Stimulated activated CD8-positive, alpha-beta memory T cell treated with anti-CD3 and anti-CD28 coated beads, Interleukin-7, amount 100 ng/mL, for 24 hours (primary cell): Measurements from ENCODE around the gene GATD1.

Experiments used
- DNase-seq: peaks from one replicate; pipeline ENCODE4 v3.0.0-alpha.2; 2020; ENCODE audit warnings: low read depth

GATD1 gene

DNA sequence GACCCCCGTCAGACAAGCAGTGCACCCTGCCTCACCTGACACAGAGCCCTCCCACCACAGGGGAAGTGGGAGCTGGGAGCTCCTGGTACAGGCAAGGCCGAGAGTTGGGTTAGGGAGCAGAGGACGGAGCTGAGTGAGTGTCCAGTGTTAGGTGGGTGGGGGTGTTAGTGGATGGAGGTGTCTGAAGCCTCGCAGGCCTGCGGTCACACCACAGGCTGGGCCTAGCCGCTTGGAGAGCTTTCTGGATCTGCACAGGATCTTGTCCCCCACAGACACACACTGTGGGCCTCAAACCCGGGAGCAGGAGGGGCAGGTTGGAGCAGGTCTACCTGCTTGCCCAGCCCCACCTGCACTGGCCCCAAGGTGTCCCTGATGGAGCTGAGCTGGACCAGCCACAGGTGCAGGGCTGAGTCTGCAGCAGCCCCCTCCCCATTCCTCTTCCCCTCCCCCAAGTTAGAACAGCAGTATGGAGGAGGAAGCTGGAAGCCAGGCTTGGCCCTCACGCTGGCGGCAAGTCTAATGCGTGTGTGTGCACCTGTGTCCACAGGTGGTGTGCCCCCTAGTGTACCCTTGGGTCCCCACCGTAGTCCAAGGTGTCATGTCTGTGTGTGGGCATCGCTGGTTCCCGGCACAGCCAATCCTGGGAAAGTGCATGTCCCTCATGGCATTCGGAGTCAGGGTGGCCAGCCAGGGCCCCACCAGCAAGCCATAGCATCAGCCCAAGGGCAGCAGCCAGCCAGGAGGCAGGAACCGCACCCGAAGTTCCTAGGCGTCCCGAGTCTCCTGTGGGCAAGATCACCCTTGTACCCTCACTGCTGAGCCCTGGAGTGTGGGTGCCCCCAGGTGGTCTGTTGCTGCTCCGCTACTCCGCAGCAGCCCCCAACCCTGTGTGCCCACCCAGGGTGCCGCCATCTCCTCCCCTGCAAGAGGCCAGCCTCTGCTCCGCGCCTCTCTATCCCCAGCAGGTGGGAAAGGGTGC, 2.0 kb upstream of the GATD1 start:
- DNase-seq, result no peak

GRCh38 chr11:776561-777287, 563 bp downstream of the GATD1 start:
- no peak for DNase-seq

DNA sequence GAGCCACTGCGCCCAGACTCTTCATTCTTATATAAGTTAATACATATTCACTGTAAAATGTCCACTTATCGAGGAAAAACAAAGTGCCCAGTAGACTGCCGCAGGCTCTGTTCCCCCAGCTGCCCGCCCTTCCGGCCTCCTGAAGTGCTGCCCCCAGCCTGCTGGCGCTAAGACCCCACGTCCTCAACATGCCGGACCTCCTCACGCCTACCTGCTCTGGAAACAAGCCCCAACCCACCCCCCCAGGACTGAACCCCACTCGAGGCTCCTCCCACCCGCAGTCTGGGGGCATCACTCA, 1.1 kb downstream of the GATD1 start:
- DNase-seq, result no peak

- no peak for DNase-seq
Observed at GRCh38 chr11:774873-775592, 2.3 kb downstream of the GATD1 start.

GRCh38 chr11:773830-774229, 3.5 kb downstream of the GATD1 start:
- no peak for DNase-seq

DNA sequence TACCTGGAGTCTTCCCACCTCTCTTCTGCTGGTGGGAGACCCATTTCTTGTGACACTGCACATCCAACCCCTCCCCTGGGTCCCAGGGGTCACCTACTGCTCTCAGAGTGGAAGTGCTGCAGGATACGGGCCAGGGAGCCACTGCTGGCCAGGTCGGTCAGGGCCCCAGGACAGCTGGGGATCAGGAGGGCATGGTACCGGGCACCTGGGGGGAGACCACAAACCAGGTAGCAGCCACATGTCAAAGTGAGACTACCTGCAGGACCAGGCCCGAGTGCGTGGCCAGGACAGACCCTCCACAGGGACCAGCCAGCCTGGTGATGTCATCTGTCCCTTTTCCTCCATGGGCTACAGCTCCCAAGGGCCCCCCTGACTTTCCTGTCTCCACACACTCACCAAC, 3.9 kb downstream of the GATD1 start:
- DNase-seq, result no peak

- no peak for DNase-seq
Observed at GRCh38 chr11:772429-773390, 4.6 kb downstream of the GATD1 start.

GRCh38 chr11:771617-772204, 5.6 kb downstream of the GATD1 start:
- DNase-seq, result no peak

GRCh38 chr11:770642-771616, 6.4 kb downstream of the GATD1 start:
- DNase-seq, result no peak

DNA sequence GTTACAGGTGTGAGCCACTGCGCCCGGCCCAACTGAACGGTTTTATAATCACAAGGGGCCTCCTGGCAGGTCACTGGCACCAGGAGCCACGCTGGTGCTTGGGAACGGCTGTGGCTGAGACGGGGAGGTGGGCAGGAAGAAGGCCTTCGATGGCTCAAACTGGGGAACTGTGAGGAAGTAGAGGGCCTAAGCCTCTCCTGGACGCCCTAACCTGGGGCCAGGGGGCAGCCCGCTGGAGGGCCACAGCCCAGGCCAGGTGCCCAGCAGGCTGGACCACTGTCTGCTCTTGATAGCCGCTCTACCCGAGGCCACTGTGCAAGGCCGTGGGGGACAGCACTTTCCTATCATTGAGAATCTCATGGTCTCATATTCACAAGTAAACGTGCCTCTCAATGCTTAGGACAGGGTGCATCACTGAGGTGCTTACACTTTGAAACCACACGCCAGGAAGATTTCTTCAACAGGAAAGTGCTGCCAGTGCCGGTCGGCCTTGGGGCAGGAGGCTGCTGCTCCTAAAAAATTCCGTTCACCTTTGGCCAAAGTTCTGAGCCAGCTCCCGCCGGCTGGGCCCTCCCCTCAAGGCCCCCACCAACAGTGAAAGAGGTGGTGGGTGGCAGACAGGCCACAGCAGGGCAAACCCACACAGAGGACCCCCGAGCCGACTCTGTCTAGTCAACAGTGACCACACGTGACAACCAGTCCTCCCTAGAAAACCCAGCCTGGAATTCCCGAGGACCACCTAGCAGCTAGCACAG, 7.2 kb downstream of the GATD1 start:
- no peak for DNase-seq

GRCh38 chr11:767238-767637, 10.0 kb downstream of the GATD1 start:
- DNase-seq, result no peak

DNA sequence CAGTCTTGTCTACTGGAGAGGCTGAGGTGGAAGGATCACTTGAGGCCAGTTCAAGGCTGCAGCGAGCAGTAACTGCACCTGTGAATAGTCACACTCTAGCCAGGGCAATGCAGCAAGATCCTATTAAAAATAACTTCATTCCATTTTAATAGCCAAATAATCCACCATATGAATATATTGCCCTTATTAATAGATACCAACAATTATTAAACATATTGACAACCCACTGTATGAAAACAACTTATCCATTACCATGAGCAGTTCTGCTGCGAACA, 10.4 kb downstream of the GATD1 start:
- no peak for DNase-seq

DNA sequence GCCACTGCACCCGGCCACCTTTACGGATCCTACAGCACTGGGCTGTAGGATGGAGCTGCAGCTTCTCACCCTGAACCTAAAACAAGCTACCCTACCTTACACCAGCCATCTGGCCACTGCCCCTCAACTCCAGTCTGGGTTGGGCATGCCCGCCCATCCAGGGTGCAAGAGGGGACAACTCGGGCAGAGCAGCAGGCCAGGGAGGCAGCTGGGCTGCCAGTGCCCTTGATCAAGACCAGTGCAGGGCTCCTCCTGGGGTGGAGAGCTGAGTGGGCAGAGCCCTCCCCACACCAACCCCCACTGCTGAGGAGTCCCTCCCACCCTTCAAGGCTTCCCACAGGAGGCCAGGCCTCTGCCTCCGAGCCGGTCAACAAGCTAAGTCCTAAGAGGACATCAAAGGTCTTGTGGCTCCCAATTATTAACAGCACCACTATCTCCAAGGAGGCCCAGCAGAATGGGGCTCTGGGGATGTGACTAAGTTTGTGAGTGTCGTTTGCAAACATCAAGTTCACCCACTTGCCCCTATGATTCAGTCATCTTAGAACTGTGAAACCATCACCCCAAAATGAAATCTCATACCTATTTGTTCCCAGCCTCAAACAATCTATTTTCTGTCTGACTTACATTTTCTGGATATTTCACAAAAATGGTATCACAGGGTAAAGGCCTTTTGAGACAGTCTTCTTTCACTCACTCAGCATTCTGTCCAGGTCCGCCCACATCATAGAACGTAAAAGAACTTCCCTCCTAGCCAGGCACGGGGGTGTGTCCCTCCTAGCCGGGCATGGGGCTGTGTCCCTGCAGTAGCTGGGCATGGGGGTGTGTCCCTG, 11.0 kb downstream of the GATD1 start:
- no peak for DNase-seq

- no peak for DNase-seq
Observed at GRCh38 chr11:765802-766091, 11.5 kb downstream of the GATD1 start.

GRCh38 chr11:765025-765801, 12.1 kb downstream of the GATD1 start:
- peak; percentile 34 for DNase-seq

GRCh38 chr11:764322-765024, 12.8 kb downstream of the GATD1 start:
- no peak for DNase-seq

DNA sequence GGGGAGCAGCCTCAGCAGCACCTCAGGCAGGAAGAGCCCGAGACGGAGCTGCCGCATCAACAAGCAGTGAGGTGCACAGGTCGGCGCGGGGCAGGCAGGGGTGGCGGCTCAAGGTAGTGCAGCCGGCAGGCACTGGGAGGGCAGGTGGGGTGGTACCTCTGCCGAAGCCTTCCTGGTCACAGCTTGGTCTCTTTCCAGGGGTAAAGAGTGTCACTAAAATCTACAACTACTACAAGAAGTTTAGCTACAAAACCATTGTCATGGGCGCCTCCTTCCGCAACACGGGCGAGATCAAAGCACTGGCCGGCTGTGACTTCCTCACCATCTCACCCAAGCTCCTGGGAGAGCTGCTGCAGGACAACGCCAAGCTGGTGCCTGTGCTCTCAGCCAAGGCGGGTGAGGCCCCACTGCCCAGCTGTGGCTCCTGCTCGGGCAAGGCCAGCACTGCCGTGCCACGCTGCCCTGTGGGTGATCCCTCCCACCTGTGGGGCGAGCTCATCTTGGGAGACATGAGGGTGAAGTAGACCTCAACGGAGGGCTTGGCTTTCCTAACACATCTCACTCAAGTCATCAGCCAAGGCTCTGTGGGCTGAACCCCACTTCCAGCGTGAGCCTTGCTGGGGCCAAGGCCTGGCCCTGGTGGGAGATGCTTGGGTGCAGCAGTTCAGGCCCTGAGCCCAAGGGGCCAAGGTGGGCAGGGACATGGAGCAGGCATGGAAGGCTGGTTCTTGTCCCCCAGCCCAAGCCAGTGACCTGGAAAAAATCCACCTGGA, 13.6 kb downstream of the GATD1 start:
- DNase-seq, result no peak
